GM21515 (cell line): Measurements from ENCODE around the gene ZNF679.
"Not testable (repeated sequence)": the region's sequence is repeated elsewhere in the genome, so short reads cannot be mapped to it uniquely, and the experiment has no call there.

ENCODE experiments used
- ATAC-seq: cut with Tn5 transposase; IDR thresholded peaks from one replicate; pipeline ENCODE4 v1.9.1; 2021; ENCODE audit not compliant: unreplicated experiment

ZNF679 gene

DNA sequence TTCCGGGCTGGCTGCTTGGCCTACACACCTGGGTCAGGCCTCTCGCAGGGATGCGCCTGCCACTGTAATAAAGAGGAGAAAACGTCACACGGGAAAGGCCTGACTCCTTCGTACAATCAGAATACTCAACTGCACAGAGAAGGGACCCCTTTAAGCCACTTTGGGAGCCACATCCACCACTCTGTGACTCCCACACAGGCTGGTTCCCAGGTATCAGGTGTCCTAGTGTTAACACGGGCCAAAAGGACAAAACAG is 79.7 kb downstream of the ZNF679 start:
- peak; percentile 0 for ATAC-seq

DNA sequence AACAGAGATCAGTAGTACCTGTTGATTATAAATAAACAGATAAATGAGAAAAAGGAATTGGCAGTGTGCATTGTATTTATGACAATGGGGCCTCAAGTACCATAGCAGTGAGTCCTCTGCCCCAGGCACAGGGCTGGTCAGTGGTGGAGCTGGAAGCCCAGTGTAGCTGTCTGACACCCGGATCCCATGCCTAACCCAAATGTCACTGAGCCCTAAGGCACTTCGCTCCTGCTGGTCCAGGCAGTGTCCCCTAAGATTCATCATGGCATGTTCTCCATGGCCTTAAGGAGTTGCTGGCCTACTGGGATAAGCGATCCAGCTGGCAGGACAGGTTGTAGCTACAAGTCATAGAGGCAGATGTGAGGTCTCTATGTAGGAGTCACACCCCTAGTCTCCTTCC is 82.2 kb downstream of the ZNF679 start:
- ATAC-seq, result no peak

DNA sequence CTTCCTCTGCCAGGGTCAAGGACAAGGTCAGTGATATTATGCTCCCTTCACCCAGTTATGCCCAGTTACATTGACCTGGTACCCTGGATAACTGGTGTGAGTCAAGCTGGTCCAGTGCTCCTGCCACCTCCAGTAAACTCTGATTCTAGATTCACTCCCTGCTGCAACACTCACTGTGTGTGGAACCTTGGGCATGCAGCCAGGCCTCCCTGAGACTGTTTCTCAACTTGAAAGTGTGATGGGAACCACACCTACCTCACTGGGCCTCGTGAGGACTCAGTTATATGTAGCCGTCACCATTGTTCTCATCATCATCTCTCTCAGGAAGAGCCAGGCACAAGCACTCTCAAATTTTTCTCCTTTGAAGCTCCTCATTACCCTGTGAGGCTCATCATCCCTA is 84.6 kb downstream of the ZNF679 start:
- no peak for ATAC-seq

DNA sequence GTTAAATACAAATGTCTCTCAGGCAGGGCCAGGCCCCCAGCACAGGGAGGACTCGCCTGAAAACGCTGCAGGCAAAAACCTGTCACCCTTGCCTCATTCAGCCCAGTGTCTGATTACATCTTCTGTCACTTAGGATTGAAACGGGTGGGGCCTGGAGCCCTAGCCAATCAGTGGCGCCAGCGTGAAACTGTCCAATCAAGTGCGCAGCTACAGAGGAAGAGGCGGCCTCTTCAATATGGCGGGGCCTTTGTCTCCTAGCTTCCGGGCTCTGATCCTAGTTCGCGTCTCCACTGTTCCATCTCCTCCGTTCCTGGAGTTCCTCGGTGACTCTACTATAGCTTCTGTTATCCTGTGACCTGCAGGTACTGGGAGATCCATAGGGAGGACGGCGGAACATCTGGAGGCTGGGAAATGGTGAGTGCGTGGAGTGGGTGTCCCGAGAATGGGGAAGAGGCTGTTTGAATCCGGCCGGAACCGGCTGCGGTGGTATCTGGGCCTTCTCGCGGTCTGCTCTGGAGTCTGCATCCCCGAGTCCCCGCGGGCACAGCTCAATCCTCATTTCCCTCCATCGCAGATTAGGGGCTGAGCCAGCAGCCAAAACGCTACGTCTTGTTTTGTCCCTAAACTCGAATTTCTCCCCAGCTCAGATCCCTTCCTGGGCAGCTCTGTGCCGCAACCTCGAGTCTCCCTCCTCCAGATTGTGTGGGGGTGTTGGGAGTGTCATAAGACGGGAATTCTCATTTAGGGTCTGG is 85.6 kb downstream of the ZNF679 start, which contains the start of gene ZNF736:
Gene ZNF736 (plus strand): TSS at position 222 of the 752 bp plus-strand sequence. CDS start 190 bp downstream, at position 412.
- ATAC-seq, result peak; percentile 100

DNA sequence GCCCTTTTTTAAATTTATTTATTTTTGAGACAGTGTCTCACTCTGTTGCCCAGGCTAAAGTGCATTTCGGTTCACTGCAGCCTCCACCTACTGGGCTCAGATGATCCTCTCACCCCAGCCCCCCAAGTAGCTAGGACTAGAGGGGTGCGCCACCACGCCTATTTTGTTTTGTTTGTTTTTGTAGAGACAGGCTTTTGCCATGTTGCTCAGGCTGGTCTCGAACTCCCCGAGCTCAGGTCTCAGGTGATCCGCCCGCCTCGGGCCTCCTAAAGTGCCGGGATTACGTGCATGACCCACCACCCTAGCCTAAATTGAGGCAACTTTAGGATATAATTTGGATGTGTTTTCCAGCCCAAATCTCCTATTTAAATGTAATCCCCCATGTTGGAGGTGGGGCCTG is 86.3 kb downstream of the ZNF679 start:
- no peak for ATAC-seq

DNA sequence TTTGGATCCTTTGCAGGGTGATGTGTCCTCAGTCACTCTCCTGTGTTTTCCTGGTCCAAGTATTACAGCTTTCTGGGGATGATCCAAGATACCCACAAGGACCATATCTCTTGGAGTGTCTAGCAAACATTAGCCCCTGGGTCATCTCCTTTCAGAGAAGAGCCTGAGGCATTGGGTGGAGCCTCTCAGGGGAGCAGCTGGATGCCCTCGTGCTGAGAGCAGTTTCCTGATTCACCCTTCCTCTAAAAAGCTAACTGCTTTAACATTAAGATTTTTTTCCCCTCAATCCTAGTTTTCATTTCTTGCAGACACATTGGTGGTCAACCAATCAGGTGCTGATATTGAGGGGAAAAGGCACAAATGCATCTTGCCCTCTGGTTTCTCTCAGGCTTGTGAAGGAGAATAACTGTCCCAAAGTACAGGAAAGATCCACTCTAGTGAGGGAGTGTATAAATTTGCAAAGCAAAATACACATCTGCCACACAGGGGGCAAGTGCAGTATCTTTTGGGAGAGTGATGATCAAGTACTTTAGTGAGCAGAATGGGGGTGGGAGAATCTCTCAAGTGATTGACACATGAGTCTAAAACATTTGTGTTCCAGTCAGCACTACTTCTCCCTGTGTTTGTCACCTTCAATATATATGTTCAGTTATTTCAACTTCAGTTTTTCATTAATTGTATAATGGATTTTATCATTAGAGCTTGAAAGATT is 87.9 kb downstream of the ZNF679 start:
- not testable (repeated sequence) for ATAC-seq
